Smooth muscle cell of the coronary artery (primary cell): Measurements from ENCODE around the gene RAD51AP1. TPM values are rescaled to one million over a fixed set of nuclear protein-coding genes. Genes with fewer than 3 reads are reported as not detected.

ENCODE experiments used
- total RNA-seq: library from RNA; depleted of rRNA; stranded (reverse); fragments of >200 nt; gene quantifications from 2 replicates; pipeline ENCODE4 v1.2.3, GENCODE V29; 2014; ENCODE audit warnings: low replicate concordance

The RAD51AP1 gene
- 0.23 and 3.2 TPM in 2 replicates for total RNA-seq

GRCh38 chr12:4538207-4539160 is at the start of gene RAD51AP1:
TSS of gene RAD51AP1 (plus strand) at chr12:4538890. CDS start at chr12:4538940, 50 bp downstream.

GRCh38 chr12:4562034-4562657 is 23.5 kb downstream of the RAD51AP1 start, which contains the start of gene DYRK4:
TSS of gene DYRK4 (plus strand) at chr12:4562208. CDS start at chr12:4562246, 38 bp downstream.

Other genes with a start within 250 kb of the RAD51AP1 start
- 3.4 and 10.9 TPM in 2 replicates for gene TIGAR, start 217.7 kb upstream of the RAD51AP1 start, total RNA-seq
- gene FGF23, start 159.2 kb upstream of the RAD51AP1 start, total RNA-seq = not detected in 2 replicates
- not detected in 2 replicates for gene FGF6, start 93.1 kb upstream of the RAD51AP1 start, total RNA-seq
- gene DYRK4, start 23.3 kb downstream of the RAD51AP1 start, total RNA-seq = 23.2 and 88.5 TPM in 2 replicates
- 0.38 and 1.1 TPM in 2 replicates for gene AKAP3, start 110.2 kb downstream of the RAD51AP1 start, total RNA-seq
- gene NDUFA9, start 110.2 kb downstream of the RAD51AP1 start, total RNA-seq = 53.5 and 89.4 TPM in 2 replicates
- gene GALNT8, start 181.5 kb downstream of the RAD51AP1 start, total RNA-seq = under 0.01 TPM in 1 of 2 replicates, not detected in the other